ENCODE results near the gene OLFM1. TPM values are rescaled to one million over a fixed set of nuclear protein-coding genes. Genes with fewer than 3 reads are reported as not detected.

OLFM1 gene
- total RNA-seq, 2 donors from 2014 or later, result 7.6 to 9.7 TPM

DNA sequence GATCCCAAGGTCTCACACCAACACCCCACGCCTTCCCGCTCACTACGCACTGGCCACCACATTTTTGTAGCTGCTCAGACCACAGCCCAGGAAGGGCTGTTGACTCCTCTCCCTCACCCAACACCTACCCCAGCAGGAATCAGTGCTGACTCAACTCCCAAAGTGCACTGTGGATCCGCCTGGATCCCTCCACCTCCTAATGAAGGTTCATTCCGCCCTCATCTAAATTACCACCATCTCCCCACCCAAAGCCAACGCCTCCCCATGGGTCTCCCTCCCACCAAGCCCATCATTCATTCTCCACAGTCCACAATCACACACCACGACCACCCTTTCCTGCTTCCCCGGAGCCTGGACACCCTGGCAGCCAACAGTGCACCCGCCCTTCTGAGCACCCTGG, 57.8 kb downstream of the OLFM1 start:
- no peak for DNase-seq (ENCODE audit: low spot score)
- Histone ChIP-seq H3K9me3 (no peaks in the 10 kb centered on the region), H3K4me3 (no peak overlapping the region), H3K27me3 (no peaks in the 10 kb centered on the region), H3K36me3 (no peaks in the 10 kb centered on the region), H3K4me1 (no peaks in the 10 kb centered on the region), H3K27ac (no peak overlapping the region)
- TF ChIP-seq CTCF (IDR thresholded peaks at IDR 0.05), result no peak

DNA sequence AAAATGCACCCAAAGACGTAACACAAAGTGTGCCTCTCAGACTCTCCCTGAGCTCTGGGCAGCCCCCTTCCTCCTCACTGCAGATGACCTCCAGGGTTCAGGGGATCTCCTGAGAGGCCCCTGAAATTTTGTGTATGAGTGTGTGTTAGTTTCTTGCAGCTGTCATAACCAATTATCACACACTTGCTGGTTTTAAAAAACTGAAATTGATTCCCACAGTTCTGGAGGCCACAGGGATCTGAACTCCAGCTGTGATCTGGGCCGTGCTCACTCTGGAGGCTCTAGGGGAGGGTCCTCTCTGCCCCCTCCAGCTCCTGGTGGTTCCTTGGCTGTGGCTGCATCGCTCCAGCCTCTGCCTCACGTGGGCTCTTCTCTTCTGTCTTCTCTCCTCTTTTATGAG, 58.8 kb downstream of the OLFM1 start:
- Histone ChIP-seq H3K27me3 (no peaks in the 10 kb centered on the region), H3K4me3 (no peak overlapping the region), H3K36me3 (no peaks in the 10 kb centered on the region), H3K4me1 (no peaks in the 10 kb centered on the region), H3K9me3 (no peaks in the 10 kb centered on the region), H3K27ac (no peak overlapping the region)
- DNase-seq (ENCODE audit: low spot score), result no peak
- TF ChIP-seq CTCF (IDR thresholded peaks at IDR 0.05), result no peak

GRCh38 chr9:135146766-135147473, 59.5 kb downstream of the OLFM1 start:
- H3K36me3 ChIP-seq, result no peaks in the 10 kb centered on the region
- H3K4me3 ChIP-seq, result no peak overlapping the region
- no peak for TF ChIP-seq CTCF (IDR thresholded peaks at IDR 0.05)
- no peak for DNase-seq (ENCODE audit: low spot score)
- no peaks in the 10 kb centered on the region for H3K9me3 ChIP-seq
- no peaks in the 10 kb centered on the region for H3K27me3 ChIP-seq
- H3K4me1 ChIP-seq, result no peaks in the 10 kb centered on the region
- no peak overlapping the region for H3K27ac ChIP-seq

GRCh38 chr9:135147474-135147805, 60.0 kb downstream of the OLFM1 start:
- Histone ChIP-seq H3K9me3 (no peaks in the 10 kb centered on the region), H3K27ac (no peak overlapping the region), H3K27me3 (no peaks in the 10 kb centered on the region), H3K4me1 (no peaks in the 10 kb centered on the region), H3K4me3 (no peak overlapping the region), H3K36me3 (no peaks in the 10 kb centered on the region)
- DNase-seq (ENCODE audit: low spot score), result no peak
- no peak for TF ChIP-seq CTCF (IDR thresholded peaks at IDR 0.05)

DNA sequence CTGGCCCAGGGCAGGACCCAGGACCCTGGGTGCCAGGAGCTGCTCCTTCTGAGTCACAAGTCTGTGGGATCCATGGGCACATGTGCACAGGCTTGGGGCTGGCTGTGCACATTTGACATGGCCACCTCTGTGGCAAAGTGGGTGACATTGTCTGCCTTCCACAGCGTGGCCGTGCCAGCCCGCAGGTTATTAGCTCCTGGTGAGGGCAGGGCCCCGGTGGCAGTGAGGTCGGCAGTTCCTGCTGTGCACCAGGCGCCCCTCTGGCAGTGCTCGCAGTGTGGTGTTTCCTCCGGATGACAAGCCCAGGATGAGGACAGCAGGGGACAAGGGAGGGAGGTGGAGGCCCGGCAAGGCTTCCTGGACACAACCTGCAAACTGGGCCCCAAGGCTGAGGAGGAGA, 60.5 kb downstream of the OLFM1 start:
- DNase-seq (ENCODE audit: low spot score), result no peak
- Histone ChIP-seq H3K4me3 (no peak overlapping the region), H3K27me3 (no peaks in the 10 kb centered on the region)

More for the DNA sequence above, 60.5 kb downstream of the OLFM1 start:
- TF ChIP-seq CTCF (IDR thresholded peaks at IDR 0.05), result no peak
- H3K36me3 ChIP-seq, result no peaks in the 10 kb centered on the region
- no peak overlapping the region for H3K27ac ChIP-seq
- no peaks in the 10 kb centered on the region for H3K4me1 ChIP-seq
- no peaks in the 10 kb centered on the region for H3K9me3 ChIP-seq

Measured in right atrium auricular region (tissue), 2 donors.